GM10248 (cell line): ENCODE results near the gene TMEM25.

Experiments
- CTCF ChIA-PET: fragments of 300-600 bp; sonication (Branson Sonifier 250); formaldehyde crosslinking; extraction: SDS; loops from one replicate; lab custom pipeline; 2021; ENCODE audit warnings: antibody characterized with exemption; lab: Yijun Ruan, JAX
- POLR2A ChIA-PET: fragments of 350-650 bp; sonication (Branson Sonifier 250); formaldehyde crosslinking; extraction: SDS; loops from one replicate; lab custom pipeline; 2020; ENCODE audit warnings: antibody characterized with exemption; lab: Yijun Ruan, JAX
- DNase-seq: peaks from one replicate; pipeline ENCODE4 v3.0.0; 2012; ENCODE audit errors: extremely low spot score
- TF ChIP-seq, protein P1 (sequence below): IDR thresholded peaks from 2 replicates; pipeline ENCODE4 v1.5.1; 2012; ENCODE audit warnings: mild to moderate bottlenecking, low read depth; ENCODE audit errors: extremely low read depth, missing control alignments, control extremely low read depth

The TMEM25 gene

DNA sequence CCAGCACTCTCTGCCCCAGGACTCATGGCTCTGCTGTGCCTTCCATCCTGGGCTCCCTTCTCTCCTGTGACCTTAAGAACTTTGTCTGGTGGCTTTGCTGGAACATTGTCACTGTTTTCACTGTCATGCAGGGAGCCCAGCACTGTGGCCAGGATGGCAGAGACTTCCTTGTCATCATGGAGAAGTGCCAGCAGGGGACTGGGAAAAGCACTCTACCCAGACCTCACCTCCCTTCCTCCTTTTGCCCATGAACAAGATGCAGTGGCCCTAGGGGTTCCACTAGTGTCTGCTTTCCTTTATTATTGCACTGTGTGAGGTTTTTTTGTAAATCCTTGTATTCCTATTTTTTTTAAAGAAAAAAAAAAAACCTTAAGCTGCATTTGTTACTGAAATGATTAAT lies 6.6 kb upstream of the TMEM25 start:
- TF ChIP-seq, protein P1, sequence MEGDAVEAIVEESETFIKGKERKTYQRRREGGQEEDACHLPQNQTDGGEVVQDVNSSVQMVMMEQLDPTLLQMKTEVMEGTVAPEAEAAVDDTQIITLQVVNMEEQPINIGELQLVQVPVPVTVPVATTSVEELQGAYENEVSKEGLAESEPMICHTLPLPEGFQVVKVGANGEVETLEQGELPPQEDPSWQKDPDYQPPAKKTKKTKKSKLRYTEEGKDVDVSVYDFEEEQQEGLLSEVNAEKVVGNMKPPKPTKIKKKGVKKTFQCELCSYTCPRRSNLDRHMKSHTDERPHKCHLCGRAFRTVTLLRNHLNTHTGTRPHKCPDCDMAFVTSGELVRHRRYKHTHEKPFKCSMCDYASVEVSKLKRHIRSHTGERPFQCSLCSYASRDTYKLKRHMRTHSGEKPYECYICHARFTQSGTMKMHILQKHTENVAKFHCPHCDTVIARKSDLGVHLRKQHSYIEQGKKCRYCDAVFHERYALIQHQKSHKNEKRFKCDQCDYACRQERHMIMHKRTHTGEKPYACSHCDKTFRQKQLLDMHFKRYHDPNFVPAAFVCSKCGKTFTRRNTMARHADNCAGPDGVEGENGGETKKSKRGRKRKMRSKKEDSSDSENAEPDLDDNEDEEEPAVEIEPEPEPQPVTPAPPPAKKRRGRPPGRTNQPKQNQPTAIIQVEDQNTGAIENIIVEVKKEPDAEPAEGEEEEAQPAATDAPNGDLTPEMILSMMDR: no peak
- ChIA-PET CTCF (no interaction called here), POLR2A (no interaction called here)
- DNase-seq: no peak

DNA sequence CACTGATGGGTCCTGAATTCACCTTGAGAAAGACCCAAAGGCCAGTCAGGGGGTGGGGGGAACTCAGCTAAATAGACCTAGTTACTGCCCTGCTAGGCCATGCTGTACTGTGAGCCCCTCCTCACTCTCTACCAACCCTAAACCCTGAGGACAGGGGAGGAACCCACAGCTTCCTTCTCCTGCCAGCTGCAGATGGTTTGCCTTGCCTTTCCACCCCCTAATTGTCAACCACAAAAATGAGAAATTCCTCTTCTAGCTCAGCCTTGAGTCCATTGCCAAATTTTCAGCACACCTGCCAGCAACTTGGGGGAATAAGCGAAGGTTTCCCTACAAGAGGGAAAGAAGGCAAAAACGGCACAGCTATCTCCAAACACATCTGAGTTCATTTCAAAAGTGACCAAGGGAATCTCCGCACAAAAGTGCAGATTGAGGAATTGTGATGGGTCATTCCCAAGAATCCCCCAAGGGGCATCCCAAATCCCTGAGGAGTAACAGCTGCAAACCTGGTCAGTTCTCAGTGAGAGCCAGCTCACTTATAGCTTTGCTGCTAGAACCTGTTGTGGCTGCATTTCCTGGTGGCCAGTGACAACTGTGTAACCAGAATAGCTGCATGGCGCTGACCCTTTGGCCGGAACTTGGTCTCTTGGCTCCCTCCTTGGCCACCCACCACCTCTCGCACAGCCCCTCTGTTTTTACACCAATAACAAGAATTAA lies 6.1 kb upstream of the TMEM25 start:
- ChIA-PET CTCF (no interaction called here), POLR2A (no interaction called here)
- no peak for DNase-seq
- TF ChIP-seq, protein P1: no peak

DNA sequence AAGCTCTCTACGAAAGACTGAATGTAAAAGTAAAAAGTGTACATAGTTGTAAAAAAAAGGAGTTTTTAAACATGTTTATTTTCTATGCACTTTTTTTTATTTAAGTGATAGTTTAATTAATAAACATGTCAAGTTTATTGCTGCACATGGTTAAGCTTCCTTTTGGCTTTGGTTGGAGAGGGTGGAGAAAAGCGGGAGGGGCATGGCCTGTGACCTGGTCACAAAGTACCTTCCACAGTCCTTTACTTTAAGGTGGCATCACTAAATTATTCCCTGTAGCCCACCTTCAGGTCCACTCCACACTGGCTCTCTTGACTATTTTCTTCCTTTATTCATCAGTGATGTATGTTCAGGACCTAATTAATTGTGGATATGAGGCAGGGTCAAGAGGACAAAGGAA lies 4.3 kb upstream of the TMEM25 start:
- DNase-seq: no peak
- TF ChIP-seq, protein P1: no peak
- CTCF ChIA-PET: interaction anchor here (1.0 to 1.8 kb wide), 3 partner anchors 8 to 16 kb away, joined by 3 to 6 read pairs (median 3); no protein-coding TSS in a partner anchor
- POLR2A ChIA-PET: no interaction called here

DNA sequence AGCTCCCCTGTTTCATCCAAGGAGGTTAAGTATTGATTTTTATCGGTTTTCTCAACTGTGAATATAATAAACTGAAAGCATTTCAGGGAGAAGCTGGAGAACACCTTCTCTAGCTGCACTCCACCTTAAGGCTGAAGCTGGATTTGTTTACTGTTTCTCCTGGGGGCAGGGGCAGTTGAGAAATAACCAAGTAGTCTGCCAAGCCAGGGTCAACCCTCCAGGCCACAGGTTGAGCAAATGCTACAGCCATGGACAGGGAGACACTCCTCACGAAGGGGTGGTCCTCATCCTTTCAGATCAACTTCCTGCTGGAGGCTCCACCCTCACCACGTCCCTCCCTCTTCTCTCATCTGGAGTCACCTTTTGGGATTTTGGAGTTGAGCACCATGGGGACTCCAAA lies 3.9 kb upstream of the TMEM25 start, which contains the start of gene TTC36:
TTC36 (plus strand) TSS at position 366 of the 400 bp plus-strand sequence; CDS start at position 387, 21 bp downstream.
- DNase-seq: no peak
- ChIA-PET POLR2A (no interaction called here), CTCF (interaction anchor here (1.4 to 1.8 kb wide), 3 partner anchors 9 to 231 kb away, joined by 3 to 6 read pairs (median 3); no protein-coding TSS in a partner anchor)
- TF ChIP-seq, protein P1: no peak

DNA sequence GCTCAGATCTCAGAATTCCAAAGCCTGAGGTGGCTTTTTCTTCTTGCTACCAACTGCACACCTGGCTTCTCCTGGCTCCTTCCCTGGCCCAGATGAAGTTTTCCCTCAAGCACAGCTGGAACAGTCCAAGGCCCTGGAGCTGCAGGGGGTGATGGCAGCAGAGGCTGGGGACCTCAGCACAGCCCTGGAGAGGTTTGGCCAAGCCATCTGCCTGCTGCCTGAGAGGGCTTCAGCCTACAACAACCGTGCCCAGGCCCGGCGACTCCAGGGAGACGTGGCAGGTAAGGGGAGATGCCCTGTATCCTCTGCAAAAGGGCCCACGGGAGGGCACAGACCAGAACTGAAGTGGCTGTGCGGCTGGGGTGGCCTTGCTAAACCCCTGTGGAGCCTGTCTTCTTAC lies 2.5 kb upstream of the TMEM25 start:
- POLR2A ChIA-PET: no interaction called here
- DNase-seq: no peak
- CTCF ChIA-PET: interaction anchor here (0.9 to 1.8 kb wide), 3 partner anchors 18 to 232 kb away, joined by 3 to 6 read pairs (median 4); no protein-coding TSS in a partner anchor

DNA sequence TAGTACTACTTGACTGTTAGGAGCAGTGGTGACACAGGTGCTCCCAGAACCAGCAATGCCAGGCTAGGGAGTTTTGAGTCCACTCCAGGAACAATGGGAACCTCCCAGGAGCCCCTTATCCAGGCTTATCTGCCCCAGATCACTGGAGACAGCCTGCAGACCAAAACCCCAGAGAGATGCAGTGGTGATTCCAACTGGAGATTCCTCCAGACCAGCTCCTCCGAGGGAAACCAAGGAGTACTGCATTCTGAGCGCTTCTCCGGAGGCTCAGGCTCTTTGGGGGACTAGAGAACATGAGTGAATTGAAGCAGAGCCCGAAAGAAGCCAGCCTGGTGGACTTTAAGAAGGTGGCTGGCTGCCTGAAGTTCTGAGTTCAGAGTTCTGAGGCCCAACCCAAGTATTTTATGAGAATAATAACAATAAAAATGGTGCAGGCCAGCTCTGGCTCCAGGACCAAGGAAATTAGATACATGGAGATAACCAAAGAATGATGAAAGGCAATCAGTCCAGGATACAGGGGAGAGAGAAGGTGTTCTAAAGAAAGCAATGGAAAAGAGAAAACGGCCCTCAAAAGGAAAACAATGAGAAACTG lies 1.3 kb upstream of the TMEM25 start:
- ChIA-PET POLR2A (no interaction called here), CTCF (interaction anchor here (1.0 kb wide), 1 partner anchor 331 kb away, joined by 3 read pairs; no protein-coding TSS in a partner anchor)
- TF ChIP-seq, protein P1: no peak
- no peak for DNase-seq

More for the DNA sequence above, 2.5 kb upstream of the TMEM25 start:
- TF ChIP-seq, protein P1: no peak
